Erythroblast (primary cell): ENCODE data around the gene GFRA4.

Experiments used
- DNase-seq, 2 experiments: peaks; one replicate each; lab custom pipeline; 2025; lab: John Stamatoyannopoulos, UW
- GATA1 ChIP-seq: IDR thresholded peaks from 2 replicates; pipeline ENCODE4 v1.6.1; 2011; ENCODE audit warnings: low read depth, mild to moderate bottlenecking, control low read depth, low read length, moderate library complexity
- POLR2A ChIP-seq: IDR thresholded peaks from 2 replicates; pipeline ENCODE4 v1.6.1; 2011; ENCODE audit warnings: mild to moderate bottlenecking, low read length

GFRA4 gene

DNA sequence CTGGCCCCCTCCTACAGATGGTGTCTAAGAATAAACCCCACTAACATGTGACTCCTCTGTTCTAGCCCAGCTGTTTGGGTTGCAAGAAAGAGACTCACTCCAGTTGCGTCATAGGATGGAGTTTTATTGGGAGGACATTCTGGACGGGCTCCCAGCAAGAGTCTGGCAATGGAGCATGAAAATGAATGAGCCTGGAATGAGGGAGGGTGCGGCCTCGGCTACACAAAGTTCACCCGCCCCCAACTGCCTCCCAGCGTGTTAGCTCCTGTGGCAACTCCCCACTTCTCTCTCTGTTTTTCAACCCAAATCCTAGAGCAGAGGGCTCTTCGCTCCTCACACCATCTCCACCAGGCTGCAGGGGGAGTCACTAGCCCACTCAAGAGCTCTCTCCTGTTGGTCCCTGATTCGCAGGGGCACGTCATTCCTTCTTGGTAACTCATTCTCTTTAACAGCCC is 23.7 kb upstream of the GFRA4 start:
- DNase-seq: no peak
- TF ChIP-seq GATA1: no peak
- TF ChIP-seq POLR2A: no peak

DNA sequence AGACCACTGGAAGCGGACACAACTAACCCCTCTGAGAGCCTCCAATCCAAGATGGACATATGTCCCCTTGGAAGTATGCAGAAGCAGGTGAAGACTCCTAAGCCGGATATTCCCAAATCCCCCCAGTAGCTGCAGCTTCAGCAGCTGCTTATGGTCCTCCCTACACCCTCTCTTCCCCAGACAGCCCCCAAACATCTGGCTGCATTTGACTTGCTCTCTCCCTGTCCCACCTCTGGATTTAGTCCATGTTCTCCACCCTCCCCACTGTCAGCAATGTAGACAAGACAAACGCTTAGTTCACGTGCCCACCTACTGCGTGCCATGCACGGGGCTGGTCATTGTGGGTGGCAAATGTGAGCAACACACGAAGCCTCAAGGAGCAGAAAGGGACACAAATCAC is 23.2 kb upstream of the GFRA4 start:
- TF ChIP-seq GATA1: no peak
- no peak for TF ChIP-seq POLR2A
- DNase-seq: no peak

DNA sequence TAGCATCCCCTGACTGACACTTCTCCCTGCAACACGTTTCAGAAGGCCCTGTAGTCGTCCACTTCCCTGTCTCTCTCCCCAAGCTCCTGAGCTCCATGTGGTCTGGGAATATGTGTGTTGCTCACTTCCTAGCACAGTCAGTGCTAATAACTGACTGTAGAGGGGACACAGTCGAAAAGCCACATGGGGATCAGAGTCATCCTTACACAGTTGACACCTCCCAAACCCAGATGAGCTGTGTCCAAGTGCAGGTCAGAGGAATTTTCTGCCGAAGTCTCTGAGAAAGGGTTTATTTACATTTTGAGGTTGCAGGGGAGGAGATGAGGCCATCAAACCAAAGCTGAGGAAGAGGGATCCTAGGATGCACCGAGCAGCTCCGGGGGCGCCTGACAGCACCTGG is 22.1 kb upstream of the GFRA4 start:
- TF ChIP-seq GATA1 (no peak), POLR2A (no peak)
- no peak for DNase-seq

GRCh38 chr20:3681931-3682781 is 19.0 kb upstream of the GFRA4 start, which contains the start of gene ADAM33:
Gene ADAM33 (minus strand): TSS chr20:3682010. CDS start chr20:3682004, 6 bp downstream.
- no peak for DNase-seq
- TF ChIP-seq POLR2A (no peak), GATA1 (no peak)

DNA sequence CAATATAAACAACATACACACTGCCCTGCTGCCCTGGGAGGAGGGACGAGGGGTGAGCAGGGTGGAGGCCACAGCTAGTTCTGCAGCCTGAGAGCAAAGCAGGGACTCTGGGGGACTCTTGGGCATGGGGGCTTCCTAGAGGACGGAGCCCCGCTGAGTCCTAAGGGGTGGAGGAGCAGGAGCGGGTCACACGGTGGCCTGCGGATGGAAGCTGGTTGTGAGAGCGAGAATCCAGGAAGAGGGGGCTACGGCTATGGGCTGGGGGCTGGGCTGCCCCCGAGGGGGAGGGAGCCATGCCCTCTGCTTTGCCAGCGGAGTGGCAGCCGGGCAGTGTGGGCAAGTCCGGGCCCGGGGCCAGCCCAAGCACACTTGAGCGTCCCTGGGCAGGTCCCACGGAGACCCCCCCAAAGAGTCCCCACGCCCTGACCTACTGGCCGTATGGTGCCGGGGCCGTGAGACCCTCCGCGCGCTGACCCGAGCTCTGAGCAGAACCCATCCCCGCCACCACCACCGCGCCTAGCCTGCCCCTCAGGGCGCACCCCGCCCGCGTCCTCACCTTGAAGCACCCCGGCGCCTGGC is 18.2 kb upstream of the GFRA4 start:
- TF ChIP-seq GATA1: no peak
- no peak for TF ChIP-seq POLR2A
- no peak for DNase-seq

- TF ChIP-seq GATA1 (no peak), POLR2A (no peak)
- no peak for DNase-seq
Measured at GRCh38 chr20:3680701-3681351, 17.6 kb upstream of the GFRA4 start.

GRCh38 chr20:3679749-3680700 is 16.8 kb upstream of the GFRA4 start:
- no peak for TF ChIP-seq GATA1
- no peak for TF ChIP-seq POLR2A
- DNase-seq: no peak

GRCh38 chr20:3678856-3679720 is 15.9 kb upstream of the GFRA4 start:
- DNase-seq: no peak
- TF ChIP-seq POLR2A: no peak
- no peak for TF ChIP-seq GATA1

- DNase-seq: no peak
- TF ChIP-seq GATA1 (no peak), POLR2A (no peak)
Measured at GRCh38 chr20:3678198-3678597, 15.0 kb upstream of the GFRA4 start.

GRCh38 chr20:3677733-3678132 is 14.5 kb upstream of the GFRA4 start:
- no peak for DNase-seq
- TF ChIP-seq GATA1: no peak
- no peak for TF ChIP-seq POLR2A

- no peak for DNase-seq
- no peak for TF ChIP-seq POLR2A
- no peak for TF ChIP-seq GATA1
Measured at GRCh38 chr20:3674995-3675900, 12.0 kb upstream of the GFRA4 start.

- DNase-seq: no peak
- TF ChIP-seq GATA1: no peak
- TF ChIP-seq POLR2A: no peak
Measured at GRCh38 chr20:3674447-3674846, 11.2 kb upstream of the GFRA4 start.
